H7 (cell line): ENCODE results near the gene PCF11. TPM values are rescaled to one million over a fixed set of nuclear protein-coding genes. Genes with fewer than 3 reads are reported as not detected.
"Not testable (repeated sequence)": the region's sequence is repeated elsewhere in the genome, so short reads cannot be mapped to it uniquely, and the experiment has no call there.

Experiments used
- DNase-seq: peaks from one replicate; pipeline ENCODE4 v3.0.0; 2012
- H3K27me3 ChIP-seq: 2 replicates; pipeline ENCODE4 v1.6.0; 2011; ENCODE audit warnings: mild to moderate bottlenecking, low read length; ENCODE audit not compliant: control insufficient read depth, insufficient read depth
- H3K36me3 ChIP-seq: replicated peaks from 2 replicates; pipeline ENCODE4 v1.5.1; 2011; ENCODE audit warnings: low read length; ENCODE audit not compliant: control insufficient read depth, insufficient read depth
- H3K4me3 ChIP-seq: 2 replicates; pipeline ENCODE4 v1.5.1; 2011; ENCODE audit warnings: low read depth, mild to moderate bottlenecking, control low read depth, low read length, moderate library complexity; ENCODE audit not compliant: insufficient read depth
- total RNA-seq: library from RNA; depleted of rRNA; stranded (reverse); fragments of >200 nt; shearing (Covaris generic); gene quantifications from 2 replicates; pipeline ENCODE4 v1.2.3, GENCODE V29; 2014; rRNA removed

Gene PCF11
- 25.4 and 29.9 TPM in 2 replicates for total RNA-seq

- Histone ChIP-seq H3K36me3 (no peaks in the 10 kb centered on the region), H3K4me3 (peak within 1 kb of the TSS; percentile 96), H3K27me3 (no peaks in the 10 kb centered on the region)
- DNase-seq, result peak; percentile 75
Observed at GRCh38 chr11:83156996-83157593, at the start of gene PCF11. Gene PCF11 (plus strand): TSS chr11:83157131. CDS start chr11:83157440, 309 bp downstream.

- Histone ChIP-seq H3K36me3 (no peaks in the 10 kb centered on the region), H3K27me3 (no peaks in the 10 kb centered on the region)
- no peak for DNase-seq
Observed at GRCh38 chr11:83112886-83113285, 44.0 kb upstream of the PCF11 start.

GRCh38 chr11:83115026-83115425 is 41.9 kb upstream of the PCF11 start:
- DNase-seq, result no peak
- Histone ChIP-seq H3K36me3 (no peaks in the 10 kb centered on the region), H3K27me3 (no peaks in the 10 kb centered on the region), H3K4me3 (no peak overlapping the region)

More at GRCh38 chr11:83112886-83113285, 44.0 kb upstream of the PCF11 start:
- H3K4me3 ChIP-seq, result no peak overlapping the region

- no peaks in the 10 kb centered on the region for H3K27me3 ChIP-seq
- no peak overlapping the region for H3K4me3 ChIP-seq
- no peaks in the 10 kb centered on the region for H3K36me3 ChIP-seq
- no peak for DNase-seq
Observed at GRCh38 chr11:83115551-83115950, 41.4 kb upstream of the PCF11 start.

GRCh38 chr11:83116015-83116641 is 40.8 kb upstream of the PCF11 start:
- DNase-seq, result no peak
- no peaks in the 10 kb centered on the region for H3K36me3 ChIP-seq
- no peaks in the 10 kb centered on the region for H3K27me3 ChIP-seq
- H3K4me3 ChIP-seq, result no peak overlapping the region

GRCh38 chr11:83118814-83119213 is 38.1 kb upstream of the PCF11 start:
- H3K36me3 ChIP-seq, result no peaks in the 10 kb centered on the region
- no peak for DNase-seq
- H3K27me3 ChIP-seq, result no peaks in the 10 kb centered on the region
- no peak overlapping the region for H3K4me3 ChIP-seq

GRCh38 chr11:83119216-83119615 is 37.7 kb upstream of the PCF11 start:
- H3K27me3 ChIP-seq, result no peaks in the 10 kb centered on the region
- H3K4me3 ChIP-seq, result no peak overlapping the region
- no peaks in the 10 kb centered on the region for H3K36me3 ChIP-seq
- DNase-seq, result no peak

- Histone ChIP-seq H3K36me3 (no peaks in the 10 kb centered on the region), H3K27me3 (no peaks in the 10 kb centered on the region), H3K4me3 (no peak overlapping the region)
- no peak for DNase-seq
Observed at GRCh38 chr11:83120327-83120726, 36.6 kb upstream of the PCF11 start.

GRCh38 chr11:83122050-83122449 is 34.9 kb upstream of the PCF11 start:
- no peak for DNase-seq
- Histone ChIP-seq H3K36me3 (no peaks in the 10 kb centered on the region), H3K4me3 (no peak overlapping the region)

GRCh38 chr11:83122766-83123165 is 34.2 kb upstream of the PCF11 start:
- DNase-seq, result no peak
- Histone ChIP-seq H3K4me3 (no peak overlapping the region), H3K27me3 (no peaks in the 10 kb centered on the region), H3K36me3 (no peaks in the 10 kb centered on the region)

More at GRCh38 chr11:83122050-83122449, 34.9 kb upstream of the PCF11 start:
- no peaks in the 10 kb centered on the region for H3K27me3 ChIP-seq

- no peak for DNase-seq
- no peak overlapping the region for H3K4me3 ChIP-seq
- no peaks in the 10 kb centered on the region for H3K36me3 ChIP-seq
- no peaks in the 10 kb centered on the region for H3K27me3 ChIP-seq
Observed at GRCh38 chr11:83124636-83125424, 32.1 kb upstream of the PCF11 start.

- no peak for DNase-seq
- Histone ChIP-seq H3K27me3 (no peaks in the 10 kb centered on the region), H3K36me3 (no peaks in the 10 kb centered on the region), H3K4me3 (no peak overlapping the region)
Observed at GRCh38 chr11:83125577-83125976, 31.4 kb upstream of the PCF11 start.

GRCh38 chr11:83127310-83127637 is 29.7 kb upstream of the PCF11 start:
- no peak for DNase-seq
- H3K36me3 ChIP-seq, result no peaks in the 10 kb centered on the region
- H3K4me3 ChIP-seq, result no peak overlapping the region
- no peaks in the 10 kb centered on the region for H3K27me3 ChIP-seq

GRCh38 chr11:83132191-83132590 is 24.7 kb upstream of the PCF11 start:
- Histone ChIP-seq H3K4me3 (no peak overlapping the region), H3K36me3 (no peaks in the 10 kb centered on the region)

GRCh38 chr11:83133266-83133665 is 23.7 kb upstream of the PCF11 start:
- DNase-seq, H3K27me3 ChIP-seq, H3K4me3 ChIP-seq, H3K36me3 ChIP-seq: not testable (repeated sequence)

More at GRCh38 chr11:83132191-83132590, 24.7 kb upstream of the PCF11 start:
- no peak for DNase-seq
- H3K27me3 ChIP-seq, result no peaks in the 10 kb centered on the region
